ENCODE measurements around the gene GALC.

DNA sequence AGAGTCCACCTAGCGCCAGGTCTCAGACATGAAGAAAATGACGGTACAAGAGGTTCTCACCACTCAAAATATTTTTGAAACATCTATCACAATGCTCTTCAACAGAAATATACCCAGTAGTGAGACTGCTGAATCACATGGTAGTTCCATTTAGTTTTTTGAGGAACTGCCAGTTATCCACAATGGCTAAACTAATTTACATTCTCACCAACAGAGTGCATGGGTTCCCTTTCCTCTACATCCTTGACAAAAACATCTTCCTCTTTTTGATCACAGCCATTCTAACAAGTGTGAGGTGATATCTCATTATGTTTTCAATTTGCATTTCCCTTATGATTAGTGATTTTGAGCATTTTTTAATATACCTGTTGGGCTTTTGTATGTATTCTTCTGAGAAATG, 6.3 kb upstream of the GALC start:
- TF ChIP-seq POLR2A (IDR thresholded peaks at IDR 0.05) (no peak), CTCF (IDR thresholded peaks at IDR 0.05) (no peak)
